Measurements from ENCODE around the gene AQR. TPM values are rescaled to one million over a fixed set of nuclear protein-coding genes. Genes with fewer than 3 reads are reported as not detected.
"Not testable (repeated sequence)": the region's sequence is repeated elsewhere in the genome, so short reads cannot be mapped to it uniquely, and the experiment has no call there.

The AQR gene
- total RNA-seq, 1 donor from 2014 or later, result 28.5 TPM

GRCh38 chr15:34986326-34986725, 16.8 kb upstream of the AQR start:
- TF ChIP-seq CTCF (IDR thresholded peaks at IDR 0.05), result no peak
- H3K36me3 Mint-ChIP-seq (ENCODE audit: unreplicated experiment), result peaks cover 18% of the 10 kb centered on the region
- no peaks in the 10 kb centered on the region for H3K9me3 Mint-ChIP-seq (ENCODE audit: unreplicated experiment)
- no peaks in the 10 kb centered on the region for H3K27me3 Mint-ChIP-seq (ENCODE audit: unreplicated experiment)
- DNase-seq (ENCODE audit: extremely low spot score, unreplicated experiment), result no peak
- peak overlapping the region; percentile 96 for H3K4me3 Mint-ChIP-seq (ENCODE audit: unreplicated experiment)
- H3K4me1 Mint-ChIP-seq (ENCODE audit: unreplicated experiment), result peaks cover 24% of the 10 kb centered on the region
- no peak overlapping the region for H3K27ac Mint-ChIP-seq (ENCODE audit: unreplicated experiment)

GRCh38 chr15:34984889-34985630, 15.5 kb upstream of the AQR start:
- peaks cover 22% of the 10 kb centered on the region for H3K36me3 Mint-ChIP-seq (ENCODE audit: unreplicated experiment)
- H3K27me3 Mint-ChIP-seq (ENCODE audit: unreplicated experiment), result no peaks in the 10 kb centered on the region
- H3K27ac Mint-ChIP-seq (ENCODE audit: unreplicated experiment), result peak overlapping the region; percentile 35
- H3K4me1 Mint-ChIP-seq (ENCODE audit: unreplicated experiment), result peaks cover 24% of the 10 kb centered on the region
- H3K9me3 Mint-ChIP-seq (ENCODE audit: unreplicated experiment), result no peaks in the 10 kb centered on the region
- TF ChIP-seq CTCF (IDR thresholded peaks at IDR 0.05), result no peak
- no peak overlapping the region for H3K4me3 Mint-ChIP-seq (ENCODE audit: unreplicated experiment)
- no peak for DNase-seq (ENCODE audit: extremely low spot score, unreplicated experiment)

GRCh38 chr15:34976743-34977142, 7.2 kb upstream of the AQR start:
- H3K27me3 Mint-ChIP-seq (ENCODE audit: unreplicated experiment), result no peaks in the 10 kb centered on the region
- no peak overlapping the region for H3K4me3 Mint-ChIP-seq (ENCODE audit: unreplicated experiment)
- DNase-seq (ENCODE audit: extremely low spot score, unreplicated experiment), result no peak
- no peak for TF ChIP-seq CTCF (IDR thresholded peaks at IDR 0.05)
- peaks cover 13% of the 10 kb centered on the region for H3K36me3 Mint-ChIP-seq (ENCODE audit: unreplicated experiment)
- no peak overlapping the region for H3K27ac Mint-ChIP-seq (ENCODE audit: unreplicated experiment)
- no peaks in the 10 kb centered on the region for H3K4me1 Mint-ChIP-seq (ENCODE audit: unreplicated experiment)
- H3K9me3 Mint-ChIP-seq (ENCODE audit: unreplicated experiment), result no peaks in the 10 kb centered on the region

- no peaks in the 10 kb centered on the region for H3K9me3 Mint-ChIP-seq (ENCODE audit: unreplicated experiment)
- TF ChIP-seq CTCF (IDR thresholded peaks at IDR 0.05), result no peak
- no peaks in the 10 kb centered on the region for H3K27me3 Mint-ChIP-seq (ENCODE audit: unreplicated experiment)
- peaks cover 6% of the 10 kb centered on the region for H3K36me3 Mint-ChIP-seq (ENCODE audit: unreplicated experiment)
- no peak overlapping the region for H3K27ac Mint-ChIP-seq (ENCODE audit: unreplicated experiment)
- H3K4me1 Mint-ChIP-seq (ENCODE audit: unreplicated experiment), result no peaks in the 10 kb centered on the region
- no peak for DNase-seq (ENCODE audit: extremely low spot score, unreplicated experiment)
- H3K4me3 Mint-ChIP-seq (ENCODE audit: unreplicated experiment), result no peak overlapping the region
Observed at GRCh38 chr15:34976073-34976472, 6.5 kb upstream of the AQR start.

- Mint-ChIP-seq H3K36me3 (ENCODE audit: unreplicated experiment) (peaks cover 7% of the 10 kb centered on the region), H3K4me1 (ENCODE audit: unreplicated experiment) (peaks cover 10% of the 10 kb centered on the region), H3K27me3 (ENCODE audit: unreplicated experiment) (no peaks in the 10 kb centered on the region), H3K27ac (ENCODE audit: unreplicated experiment) (no peak overlapping the region), H3K4me3 (ENCODE audit: unreplicated experiment) (no peak overlapping the region), H3K9me3 (ENCODE audit: unreplicated experiment) (no peaks in the 10 kb centered on the region)
- no peak for DNase-seq (ENCODE audit: extremely low spot score, unreplicated experiment)
- TF ChIP-seq CTCF (IDR thresholded peaks at IDR 0.05), result no peak
Observed at GRCh38 chr15:34973512-34973911, 4.0 kb upstream of the AQR start.

GRCh38 chr15:34970098-34970643, 629 bp upstream of the AQR start:
- H3K4me1 Mint-ChIP-seq (ENCODE audit: unreplicated experiment), result peaks cover 26% of the 10 kb centered on the region
- not testable (repeated sequence) for DNase-seq (ENCODE audit: extremely low spot score, unreplicated experiment); H3K9me3 Mint-ChIP-seq (ENCODE audit: unreplicated experiment); H3K36me3 Mint-ChIP-seq (ENCODE audit: unreplicated experiment); H3K27me3 Mint-ChIP-seq (ENCODE audit: unreplicated experiment)
- peak overlapping the region; percentile 99 for H3K27ac Mint-ChIP-seq (ENCODE audit: unreplicated experiment)
- H3K4me3 Mint-ChIP-seq (ENCODE audit: unreplicated experiment), result peak overlapping the region; percentile 98

Measured in osteocyte (in vitro differentiated cells).